Hepatocyte (in vitro differentiated cells): ENCODE results near the gene PAWR. TPM values are rescaled to one million over a fixed set of nuclear protein-coding genes. Genes with fewer than 3 reads are reported as not detected.

Source experiments
- DNase-seq: peaks from one replicate; pipeline ENCODE4 v3.0.0-alpha.2; 2016; ENCODE audit warnings: low spot score
- H2AFZ ChIP-seq: fragments of 200-600 bp; sonication (generic); 2 replicates; pipeline ENCODE4 v1.6.0; 2016; ENCODE audit warnings: antibody characterized with exemption, mild to moderate bottlenecking
- H3K27ac ChIP-seq: fragments of 200-600 bp; sonication (generic); 2 replicates; pipeline ENCODE4 v1.5.1; 2016; ENCODE audit warnings: mild to moderate bottlenecking
- H3K27me3 ChIP-seq: fragments of 200-600 bp; sonication (generic); 2 replicates; pipeline ENCODE4 v1.6.1; 2016
- H3K36me3 ChIP-seq: fragments of 200-600 bp; sonication (generic); replicated peaks from 2 replicates; pipeline ENCODE4 v1.5.1; 2016; ENCODE audit warnings: low read depth; ENCODE audit not compliant: insufficient read depth
- H3K4me1 ChIP-seq: fragments of 200-600 bp; sonication (generic); 2 replicates; pipeline ENCODE4 v1.5.1; 2016; ENCODE audit warnings: mild to moderate bottlenecking, moderate library complexity; ENCODE audit not compliant: insufficient read depth
- H3K4me2 ChIP-seq: fragments of 200-600 bp; sonication (generic); 2 replicates; pipeline ENCODE4 v1.6.0; 2016
- H3K4me3 ChIP-seq: fragments of 200-600 bp; sonication (generic); 2 replicates; pipeline ENCODE4 v1.5.1; 2016; ENCODE audit warnings: mild to moderate bottlenecking
- H3K79me2 ChIP-seq: fragments of 200-600 bp; sonication (generic); 2 replicates; pipeline ENCODE4 v1.6.0; 2017; ENCODE audit warnings: mild to moderate bottlenecking
- H3K9me2 ChIP-seq: fragments of 200-600 bp; sonication (generic); replicated peaks from 2 replicates; pipeline ENCODE4 v1.6.0; 2017; ENCODE audit warnings: mild to moderate bottlenecking; ENCODE audit not compliant: insufficient read depth
- H3K9me3 ChIP-seq: fragments of 200-600 bp; sonication (generic); 2 replicates; pipeline ENCODE4 v1.5.1; 2016; ENCODE audit warnings: low read depth, mild to moderate bottlenecking
- H4K20me1 ChIP-seq: fragments of 200-600 bp; sonication (generic); 2 replicates; pipeline ENCODE4 v1.6.0; 2016; ENCODE audit warnings: mild to moderate bottlenecking; ENCODE audit not compliant: insufficient read depth, poor library complexity, severe bottlenecking
- EZH2 ChIP-seq: fragments of 200-600 bp; sonication (generic); IDR thresholded peaks from 2 replicates; pipeline ENCODE4 v1.6.1; 2016; ENCODE audit warnings: antibody characterized with exemption, mild to moderate bottlenecking, borderline replicate concordance
- EZH2phosphoT487 ChIP-seq: fragments of 200-600 bp; sonication (generic); IDR thresholded peaks from one replicate; pipeline ENCODE4 v1.6.1; 2018; ENCODE audit warnings: antibody characterized with exemption, mild to moderate bottlenecking, low read depth, moderate library complexity; ENCODE audit not compliant: unreplicated experiment, severe bottlenecking
- WGBS: methylation state at CpG from one replicate; pipeline ENCODE4 v1.1.6; 2016; ENCODE audit warnings: low lambda C conversion rate; ENCODE audit errors: missing lambda C conversion rate; 5-methylcytosine and 5-hydroxymethylcytosine counted together
- polyA plus RNA-seq: library from polyadenylated mRNA; unstranded; fragments of >200 nt; fragmentation: Nextera tagmentation; extraction: Ambion mirVana; gene quantifications from 2 replicates; pipeline ENCODE4 v1.2.1, GENCODE V29; 2016
- total RNA-seq: library from RNA; depleted of rRNA; stranded (reverse); fragments of >200 nt; gene quantifications from 2 replicates; pipeline ENCODE4 v1.2.3, GENCODE V29; 2014
- TF ChIP-seq, protein P1 (sequence below): fragments of 200-600 bp; sonication (generic); IDR thresholded peaks from 2 replicates; pipeline ENCODE4 v1.5.1; 2016; ENCODE audit warnings: antibody characterized with exemption, mild to moderate bottlenecking; ENCODE audit not compliant: poor library complexity

The PAWR gene
- total and polyA plus RNA-seq, 2 experiments from 2014 or later, result 40.5 to 54.9 TPM

DNA sequence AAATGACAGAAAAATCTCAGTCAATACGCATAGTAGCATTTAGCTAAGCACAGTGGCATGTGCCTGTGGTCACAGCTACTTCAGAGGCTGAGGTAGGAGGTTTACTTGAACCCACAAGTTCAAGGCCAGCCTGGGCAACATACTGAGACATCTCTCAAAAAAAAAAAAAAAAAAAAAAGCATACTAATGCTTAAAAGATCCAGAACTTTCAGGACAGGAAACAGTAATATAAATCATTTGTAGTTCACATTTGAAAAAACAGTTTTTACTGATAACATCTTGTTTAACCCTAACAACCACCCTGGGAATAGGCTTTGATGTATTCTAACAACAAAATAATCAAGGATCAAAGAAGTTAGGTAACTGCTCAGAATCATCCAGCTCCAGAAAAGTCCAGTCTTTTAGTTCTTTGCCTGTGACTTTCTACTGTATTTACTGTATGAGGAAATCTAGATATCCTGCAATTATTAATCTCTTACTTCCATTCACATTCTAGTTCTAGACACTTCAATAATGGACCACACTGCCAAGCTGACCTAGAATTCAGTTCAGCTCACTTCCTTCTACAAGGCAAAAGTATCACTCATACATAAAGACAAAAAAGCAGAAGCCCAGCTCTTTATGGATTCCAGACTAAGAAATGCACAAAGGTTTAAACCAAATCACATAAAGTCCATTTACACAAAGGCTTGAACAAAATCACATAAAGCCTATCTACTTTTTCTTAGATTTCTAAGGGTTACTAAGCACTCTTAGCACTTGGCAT is 28.5 kb downstream of the PAWR start:
- Histone ChIP-seq H3K9me2 (no peaks in the 10 kb centered on the region), H3K4me2 (no peak overlapping the region), H3K27ac (no peak overlapping the region), H3K36me3 (no peaks in the 10 kb centered on the region), H2AFZ (no peak overlapping the region), H3K4me1 (no peaks in the 10 kb centered on the region), H4K20me1 (no peaks in the 10 kb centered on the region), H3K9me3 (no peaks in the 10 kb centered on the region), H3K27me3 (no peaks in the 10 kb centered on the region), H3K4me3 (no peak overlapping the region), H3K79me2 (peaks cover 74% of the 10 kb centered on the region)
- TF ChIP-seq EZH2 (no peak), EZH2phosphoT487 (no peak)
- TF ChIP-seq, protein P1, sequence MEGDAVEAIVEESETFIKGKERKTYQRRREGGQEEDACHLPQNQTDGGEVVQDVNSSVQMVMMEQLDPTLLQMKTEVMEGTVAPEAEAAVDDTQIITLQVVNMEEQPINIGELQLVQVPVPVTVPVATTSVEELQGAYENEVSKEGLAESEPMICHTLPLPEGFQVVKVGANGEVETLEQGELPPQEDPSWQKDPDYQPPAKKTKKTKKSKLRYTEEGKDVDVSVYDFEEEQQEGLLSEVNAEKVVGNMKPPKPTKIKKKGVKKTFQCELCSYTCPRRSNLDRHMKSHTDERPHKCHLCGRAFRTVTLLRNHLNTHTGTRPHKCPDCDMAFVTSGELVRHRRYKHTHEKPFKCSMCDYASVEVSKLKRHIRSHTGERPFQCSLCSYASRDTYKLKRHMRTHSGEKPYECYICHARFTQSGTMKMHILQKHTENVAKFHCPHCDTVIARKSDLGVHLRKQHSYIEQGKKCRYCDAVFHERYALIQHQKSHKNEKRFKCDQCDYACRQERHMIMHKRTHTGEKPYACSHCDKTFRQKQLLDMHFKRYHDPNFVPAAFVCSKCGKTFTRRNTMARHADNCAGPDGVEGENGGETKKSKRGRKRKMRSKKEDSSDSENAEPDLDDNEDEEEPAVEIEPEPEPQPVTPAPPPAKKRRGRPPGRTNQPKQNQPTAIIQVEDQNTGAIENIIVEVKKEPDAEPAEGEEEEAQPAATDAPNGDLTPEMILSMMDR, result no peak
- DNase-seq, result no peak
- 94% methylated on average over 1 of the region's 1 CpG for WGBS

DNA sequence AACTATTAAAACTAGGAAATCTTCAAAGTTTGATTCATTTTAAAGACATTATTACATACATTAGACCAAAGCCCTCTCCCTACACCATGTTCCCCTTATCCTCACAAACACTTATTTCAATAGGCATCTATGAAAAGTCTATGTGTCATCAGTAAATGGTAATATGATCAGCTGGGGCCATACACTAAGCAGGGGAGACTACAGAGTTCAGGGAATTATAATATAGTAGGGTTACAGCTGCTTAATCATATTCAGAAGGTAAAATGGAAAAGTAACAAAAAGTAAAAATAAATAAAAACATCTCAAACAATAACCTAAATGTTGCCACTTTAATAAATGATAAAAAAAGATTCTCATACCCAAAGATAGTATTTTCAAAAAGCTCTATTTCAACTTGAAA is 29.1 kb downstream of the PAWR start:
- TF ChIP-seq EZH2, result no peak
- TF ChIP-seq, protein P1, result no peak
- TF ChIP-seq EZH2phosphoT487, result no peak
- H3K4me3 ChIP-seq, result no peak overlapping the region
- no peaks in the 10 kb centered on the region for H3K27me3 ChIP-seq
- H2AFZ ChIP-seq, result no peak overlapping the region
- no peaks in the 10 kb centered on the region for H3K36me3 ChIP-seq
- DNase-seq, result no peak
- H3K4me2 ChIP-seq, result no peak overlapping the region
- peaks cover 74% of the 10 kb centered on the region for H3K79me2 ChIP-seq
- no peaks in the 10 kb centered on the region for H3K9me2 ChIP-seq
- H4K20me1 ChIP-seq, result no peaks in the 10 kb centered on the region
- no peak overlapping the region for H3K27ac ChIP-seq
- H3K4me1 ChIP-seq, result no peaks in the 10 kb centered on the region
- no peaks in the 10 kb centered on the region for H3K9me3 ChIP-seq

DNA sequence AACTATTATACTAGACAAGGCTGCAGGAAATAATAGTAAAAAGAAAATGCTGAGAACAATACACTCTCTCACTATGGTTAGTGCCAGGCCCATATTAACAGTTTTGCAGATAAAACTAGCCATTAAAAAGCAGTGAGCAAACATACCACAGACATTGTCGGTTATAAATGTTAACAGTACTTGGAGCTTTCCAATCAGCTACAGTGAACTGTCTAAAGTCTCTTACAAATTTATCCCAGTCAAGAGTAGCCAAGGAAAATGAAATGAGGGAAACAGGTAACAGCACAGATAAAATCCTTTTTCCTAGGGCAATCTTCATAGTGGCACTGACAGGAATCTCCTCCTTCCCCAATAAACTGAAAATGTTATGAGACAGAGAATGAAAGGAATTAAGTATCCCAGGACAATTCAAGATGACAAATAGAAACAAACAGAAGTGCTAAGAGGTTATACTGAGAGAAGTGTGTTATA is 30.8 kb downstream of the PAWR start:
- H4K20me1 ChIP-seq, result no peaks in the 10 kb centered on the region
- peak; percentile 15 for DNase-seq

More for the DNA sequence above, 30.8 kb downstream of the PAWR start:
- Histone ChIP-seq H3K9me3 (no peaks in the 10 kb centered on the region), H3K4me3 (no peak overlapping the region), H3K27me3 (no peaks in the 10 kb centered on the region), H3K4me1 (no peaks in the 10 kb centered on the region), H3K79me2 (peaks cover 83% of the 10 kb centered on the region), H3K27ac (no peak overlapping the region), H3K4me2 (peak overlapping the region; percentile 37), H3K9me2 (no peaks in the 10 kb centered on the region), H3K36me3 (no peaks in the 10 kb centered on the region), H2AFZ (no peak overlapping the region)
- TF ChIP-seq EZH2phosphoT487, result no peak
- no peak for TF ChIP-seq EZH2
- TF ChIP-seq, protein P1, result no peak
- 4% methylated on average over 1 of the region's 1 CpG for whole genome bisulfite sequencing
